Measurements from ENCODE around the gene PRR35. TPM values are rescaled to one million over a fixed set of nuclear protein-coding genes. Genes with fewer than 3 reads are reported as not detected.

The PRR35 gene
- polyA plus RNA-seq, 1 donor from 2014 or later = not detected

DNA sequence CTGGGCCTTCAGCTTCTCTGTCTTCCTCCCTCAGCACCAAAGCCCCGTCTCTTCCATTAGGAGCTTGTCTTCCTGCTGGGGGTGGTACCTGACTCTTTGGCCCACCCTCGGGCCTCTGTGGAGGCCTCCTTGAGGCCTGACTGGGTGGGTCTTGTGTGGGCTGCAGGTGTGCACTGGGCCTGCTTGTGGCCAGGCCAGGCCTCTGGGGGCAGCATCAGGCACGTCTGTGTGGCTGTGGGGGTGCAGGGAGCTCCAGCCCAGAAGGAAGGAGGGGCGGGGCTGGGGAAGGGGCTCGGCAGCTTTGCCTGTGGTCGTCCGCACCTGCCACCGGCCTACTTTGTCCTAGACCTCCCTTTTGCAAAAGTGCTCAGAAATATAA, 16.6 kb downstream of the PRR35 start:
- Histone ChIP-seq H3K9ac (ENCODE audit: low read length) (no peak overlapping the region), H3K4me2 (ENCODE audit: low read length) (no peak overlapping the region), H3F3A (ENCODE audit: insufficient read depth, low read length, poor library complexity, severe bottlenecking) (no peaks in the 10 kb centered on the region), H3K4me3 (ENCODE audit: low read length) (no peak overlapping the region), H3K9me3 (ENCODE audit: low read length) (no peaks in the 10 kb centered on the region), H4K20me1 (ENCODE audit: insufficient read depth) (no peaks in the 10 kb centered on the region), H3K9me2 (ENCODE audit: insufficient read depth, low read length) (no peaks in the 10 kb centered on the region), H3K36me3 (ENCODE audit: insufficient read depth, low read length) (no peaks in the 10 kb centered on the region), H2AFZ (ENCODE audit: low read depth, low read length) (no peak overlapping the region), H3K27me3 (ENCODE audit: insufficient read depth, low read depth, low read length) (no peaks in the 10 kb centered on the region), H3K79me2 (replicated peaks; ENCODE audit: insufficient read depth, low read length) (no peaks in the 10 kb centered on the region), H3K27ac (ENCODE audit: low read length) (no peak overlapping the region)
- TF ChIP-seq CTCF (IDR thresholded peaks at IDR 0.05; ENCODE audit: poor library complexity, severe bottlenecking) (no peak), EP300 (conservative IDR thresholded peaks at IDR 0.05; ENCODE audit: poor library complexity, severe bottlenecking) (no peak), RAD21 (conservative IDR thresholded peaks at IDR 0.05) (no peak), POLR2AphosphoS5 (IDR thresholded peaks at IDR 0.05) (no peak)

DNA sequence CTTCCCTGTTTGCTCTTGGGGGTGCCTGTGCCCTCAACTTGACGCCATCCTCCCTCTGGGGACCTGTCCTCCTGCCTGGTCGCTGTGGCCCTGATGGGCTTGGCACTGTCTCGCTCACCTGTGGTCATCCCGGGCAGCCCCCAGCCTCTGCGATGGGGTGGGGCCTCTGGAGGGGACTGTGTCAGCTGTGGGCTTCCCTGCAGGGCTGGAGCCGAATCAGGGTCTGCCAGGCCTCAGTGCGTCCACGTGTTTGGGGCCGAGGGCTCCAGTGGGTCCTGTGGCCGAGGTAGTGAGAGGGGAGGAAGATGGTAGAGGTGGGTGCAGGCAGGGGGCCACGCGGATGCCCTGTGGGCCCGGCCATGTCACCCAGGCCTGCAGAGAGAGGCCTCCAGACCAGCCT, 17.6 kb downstream of the PRR35 start:
- no peak overlapping the region for H3K4me2 ChIP-seq (ENCODE audit: low read length)
- H3K9me3 ChIP-seq (ENCODE audit: low read length) = no peaks in the 10 kb centered on the region
- no peaks in the 10 kb centered on the region for H3K36me3 ChIP-seq (ENCODE audit: insufficient read depth, low read length)
- H3K79me2 ChIP-seq (replicated peaks; ENCODE audit: insufficient read depth, low read length) = no peaks in the 10 kb centered on the region
- no peak overlapping the region for H3K9ac ChIP-seq (ENCODE audit: low read length)
- no peak for TF ChIP-seq SMC3 (conservative IDR thresholded peaks at IDR 0.05; ENCODE audit: poor library complexity)
- TF ChIP-seq RAD21 (conservative IDR thresholded peaks at IDR 0.05) = no peak
- no peak for TF ChIP-seq CTCF (IDR thresholded peaks at IDR 0.05; ENCODE audit: poor library complexity, severe bottlenecking)
- TF ChIP-seq EP300 (conservative IDR thresholded peaks at IDR 0.05; ENCODE audit: poor library complexity, severe bottlenecking) = no peak
- no peak for TF ChIP-seq EZH2 (IDR thresholded peaks at IDR 0.05; ENCODE audit: borderline replicate concordance, insufficient read depth, low read length, poor library complexity, severe bottlenecking)
- no peak for TF ChIP-seq POLR2AphosphoS5 (IDR thresholded peaks at IDR 0.05)
- TF ChIP-seq REST (IDR thresholded peaks at IDR 0.05; ENCODE audit: borderline replicate concordance) = no peak
- no peak for TF ChIP-seq TAF1 (IDR thresholded peaks at IDR 0.05; ENCODE audit: low read depth)
- no peak for TF ChIP-seq MXI1 (conservative IDR thresholded peaks at IDR 0.05; ENCODE audit: poor library complexity, severe bottlenecking)
- no peaks in the 10 kb centered on the region for H4K20me1 ChIP-seq (ENCODE audit: insufficient read depth)
- no peak overlapping the region for H3K4me3 ChIP-seq (ENCODE audit: low read length)
- H3F3A ChIP-seq (ENCODE audit: insufficient read depth, low read length, poor library complexity, severe bottlenecking) = no peaks in the 10 kb centered on the region
- H3K27me3 ChIP-seq (ENCODE audit: insufficient read depth, low read depth, low read length) = no peaks in the 10 kb centered on the region
- no peaks in the 10 kb centered on the region for H3K9me2 ChIP-seq (ENCODE audit: insufficient read depth, low read length)
- no peak overlapping the region for H3K27ac ChIP-seq (ENCODE audit: low read length)
- H2AFZ ChIP-seq (ENCODE audit: low read depth, low read length) = no peak overlapping the region
